Breast epithelium (tissue), 3 donors: Measurements from ENCODE around the gene KCNH1.

Experiments used
- CTCF ChIP-seq, 3 donors: fragments of 450-650 bp; IDR thresholded peaks; one replicate each; pipeline ENCODE4 v1.5.1; 2016 to 2017; ENCODE audit warnings: antibody characterized with exemption in 3 of 3, mild to moderate bottlenecking in 3 of 3, moderate library complexity in 3 of 3
- POLR2A ChIP-seq: fragments of 450-650 bp; IDR thresholded peaks from one replicate; pipeline ENCODE4 v1.6.1; 2016; ENCODE audit warnings: antibody characterized with exemption, mild to moderate bottlenecking, moderate library complexity
- POLR2AphosphoS5 ChIP-seq, 3 donors: sonication (generic); formaldehyde crosslinking; IDR thresholded peaks; one replicate each; pipeline ENCODE4 v1.6.1; 2017; ENCODE audit warnings: antibody characterized with exemption in 3 of 3

- TF ChIP-seq POLR2A = no peak
- TF ChIP-seq CTCF (IDR thresholded peaks at IDR 0.05) = no peak
- no peak for TF ChIP-seq POLR2AphosphoS5 (IDR thresholded peaks at IDR 0.05)
Measured at GRCh38 chr1:210814382-210815123, 319.4 kb downstream of the KCNH1 start.
